Skeletal muscle satellite cell (primary cell): Measurements from ENCODE around the gene AQP1.

Experiments
- H3K27me3 ChIP-seq: 2 replicates; pipeline ENCODE4 v1.7.0; 2013; ENCODE audit warnings: low read length; ENCODE audit not compliant: control insufficient read depth, insufficient read depth
- H3K36me3 ChIP-seq: 2 replicates; pipeline ENCODE4 v1.7.0; 2013; ENCODE audit warnings: mild to moderate bottlenecking, control low read depth, low read length; ENCODE audit not compliant: insufficient read depth
- H3K4me1 ChIP-seq: 2 replicates; pipeline ENCODE4 v1.7.0; 2013; ENCODE audit warnings: low read length; ENCODE audit not compliant: control insufficient read depth, insufficient read depth
- H3K4me2 ChIP-seq: 2 replicates; pipeline ENCODE4 v1.7.0; 2013; ENCODE audit warnings: mild to moderate bottlenecking, low read length
- H3K4me3 ChIP-seq: 2 replicates; pipeline ENCODE4 v1.7.0; 2013; ENCODE audit warnings: low read length
- H3K9ac ChIP-seq: 2 replicates; pipeline ENCODE4 v1.7.0; 2013; ENCODE audit warnings: mild to moderate bottlenecking, low read depth, low read length, moderate library complexity
- H3K9me3 ChIP-seq: replicated peaks from 2 replicates; pipeline ENCODE4 v1.7.0; 2013; ENCODE audit warnings: mild to moderate bottlenecking, control low read depth, low read length

The AQP1 gene

GRCh38 chr7:30971840-30972563 lies 60.3 kb downstream of the AQP1 start:
- H3K9ac ChIP-seq: no peak overlapping the region
- H3K9me3 ChIP-seq: no peaks in the 10 kb centered on the region
- H3K4me3 ChIP-seq: no peak overlapping the region
- H3K27me3 ChIP-seq: peaks cover 84% of the 10 kb centered on the region
- H3K36me3 ChIP-seq: no peaks in the 10 kb centered on the region
- no peaks in the 10 kb centered on the region for H3K4me1 ChIP-seq
- no peak overlapping the region for H3K4me2 ChIP-seq

GRCh38 chr7:30973292-30973691 lies 61.6 kb downstream of the AQP1 start:
- H3K4me2 ChIP-seq: no peak overlapping the region
- H3K4me1 ChIP-seq: no peaks in the 10 kb centered on the region
- H3K27me3 ChIP-seq: peaks cover 84% of the 10 kb centered on the region
- H3K36me3 ChIP-seq: no peaks in the 10 kb centered on the region
- no peak overlapping the region for H3K4me3 ChIP-seq
- no peaks in the 10 kb centered on the region for H3K9me3 ChIP-seq
- H3K9ac ChIP-seq: no peak overlapping the region

GRCh38 chr7:30973791-30974604 lies 62.3 kb downstream of the AQP1 start:
- H3K36me3 ChIP-seq: no peaks in the 10 kb centered on the region
- no peaks in the 10 kb centered on the region for H3K4me1 ChIP-seq
- H3K27me3 ChIP-seq: peaks cover 86% of the 10 kb centered on the region
- H3K4me3 ChIP-seq: no peak overlapping the region
- no peak overlapping the region for H3K9ac ChIP-seq
- no peaks in the 10 kb centered on the region for H3K9me3 ChIP-seq
- H3K4me2 ChIP-seq: no peak overlapping the region

GRCh38 chr7:30974605-30975255 lies 63.1 kb downstream of the AQP1 start:
- Histone ChIP-seq H3K4me3 (no peak overlapping the region), H3K4me2 (no peak overlapping the region), H3K9me3 (no peaks in the 10 kb centered on the region), H3K27me3 (peaks cover 86% of the 10 kb centered on the region), H3K4me1 (no peaks in the 10 kb centered on the region), H3K36me3 (no peaks in the 10 kb centered on the region), H3K9ac (no peak overlapping the region)
